Stomach smooth muscle (tissue), 2 donors: ENCODE measurements around the gene EVX1.

Experiments
- H3K27ac ChIP-seq: one replicate; pipeline ENCODE4 v1.7.0; 2013; ENCODE audit warnings: mild to moderate bottlenecking, low read length, inconsistent platforms
- H3K27me3 ChIP-seq, 2 donors: one replicate each; pipeline ENCODE4 v1.7.0; 2013; ENCODE audit warnings: low read length in 2 of 2; ENCODE audit not compliant: insufficient read depth in 2 of 2, control insufficient read depth in 1 of 2
- H3K36me3 ChIP-seq, 2 donors: one replicate each; pipeline ENCODE4 v1.7.0; 2013; ENCODE audit warnings: low read length in 2 of 2; ENCODE audit not compliant: control insufficient read depth in 2 of 2, insufficient read depth in 2 of 2
- H3K4me1 ChIP-seq: one replicate; pipeline ENCODE4 v1.7.0; 2013; ENCODE audit warnings: low read length; ENCODE audit not compliant: control insufficient read depth, insufficient read depth
- H3K4me3 ChIP-seq, 2 donors: one replicate each; pipeline ENCODE4 v1.7.0; 2013; ENCODE audit warnings: low read length in 2 of 2
- H3K9ac ChIP-seq, 2 donors: one replicate each; pipeline ENCODE4 v1.7.0; 2013; ENCODE audit warnings: low read length in 2 of 2, mild to moderate bottlenecking in 1 of 2
- H3K9me3 ChIP-seq, 2 donors: one replicate each; pipeline ENCODE4 v1.7.0; 2013; ENCODE audit warnings: low read length in 2 of 2; ENCODE audit not compliant: control insufficient read depth in 2 of 2
- donor health status: healthy.
- donor health status: Pancreatic carcinoma.

Gene EVX1

GRCh38 chr7:27245798-27246691 is 3.4 kb downstream of the EVX1 start:
- no peaks in the 10 kb centered on the region for H3K9me3 ChIP-seq
- no peak overlapping the region for H3K27ac ChIP-seq
- H3K9ac ChIP-seq = no peak overlapping the region
- H3K27me3 ChIP-seq = peaks cover 88 to 99% of the 10 kb centered on the region in 2 donors
- peak overlapping the region; percentile 22 to 55 for H3K4me3 ChIP-seq
- H3K4me1 ChIP-seq = peaks cover 34% of the 10 kb centered on the region
- no peaks in the 10 kb centered on the region for H3K36me3 ChIP-seq

- Histone ChIP-seq H3K27me3 (peaks cover 85 to 99% of the 10 kb centered on the region in 2 donors), H3K27ac (no peak overlapping the region), H3K4me3 (no peak overlapping the region), H3K36me3 (no peaks in the 10 kb centered on the region), H3K9me3 (no peaks in the 10 kb centered on the region), H3K9ac (no peak overlapping the region), H3K4me1 (peaks cover 43% of the 10 kb centered on the region)
These were observed 4.4 kb downstream of the EVX1 start for GRCh38 chr7:27247000-27247399.

DNA sequence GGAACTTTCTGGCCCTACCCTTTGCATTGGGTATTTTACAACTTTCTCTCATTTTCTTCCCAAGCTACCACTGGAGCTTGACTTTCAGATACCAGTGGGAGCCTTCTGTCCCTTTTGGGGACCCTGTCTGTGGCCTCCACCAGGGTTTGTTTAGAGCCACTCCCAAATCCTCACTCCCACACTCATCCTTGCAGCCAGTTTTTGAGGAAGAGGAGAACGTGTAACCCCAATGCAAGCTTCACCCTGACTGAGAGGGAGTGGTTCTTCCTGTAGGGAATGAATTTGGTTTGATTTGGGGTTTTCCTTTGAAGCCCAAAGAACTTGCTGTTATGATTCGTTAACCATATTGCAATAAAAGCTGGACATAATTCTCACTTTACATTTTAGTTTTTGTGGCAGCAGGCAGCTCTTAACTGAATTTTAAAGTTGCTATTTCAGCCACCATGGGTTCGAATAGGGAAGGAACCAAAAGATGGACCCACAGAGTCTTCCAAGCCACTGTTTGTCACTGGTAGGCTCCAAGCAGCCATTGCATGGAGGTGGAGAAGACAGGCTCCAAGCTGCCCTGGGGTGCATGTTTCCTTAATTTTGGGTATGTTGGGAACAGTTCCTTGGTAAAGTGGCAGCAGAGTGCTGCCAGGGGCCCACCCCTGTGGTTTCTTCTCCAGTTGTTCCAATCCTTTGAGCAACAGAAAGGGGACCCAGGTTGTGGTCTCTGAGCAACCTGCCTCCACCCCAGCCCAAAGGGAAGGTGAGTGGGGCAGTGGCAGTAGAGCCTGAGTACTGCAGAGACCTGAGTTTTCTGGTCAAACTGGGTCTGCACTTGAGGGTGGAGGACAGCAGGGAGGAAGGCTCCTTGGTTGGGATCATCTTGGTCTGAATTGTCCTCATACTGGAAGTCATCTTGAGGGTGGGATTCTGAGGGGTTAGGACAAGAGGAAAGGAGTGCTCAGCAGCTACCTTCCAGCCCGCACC is 5.1 kb downstream of the EVX1 start:
- Histone ChIP-seq H3K27ac (no peak overlapping the region), H3K36me3 (no peaks in the 10 kb centered on the region), H3K9ac (no peak overlapping the region), H3K4me1 (peaks cover 40% of the 10 kb centered on the region), H3K4me3 (no peak overlapping the region), H3K9me3 (no peaks in the 10 kb centered on the region), H3K27me3 (peaks cover 85 to 99% of the 10 kb centered on the region in 2 donors)

DNA sequence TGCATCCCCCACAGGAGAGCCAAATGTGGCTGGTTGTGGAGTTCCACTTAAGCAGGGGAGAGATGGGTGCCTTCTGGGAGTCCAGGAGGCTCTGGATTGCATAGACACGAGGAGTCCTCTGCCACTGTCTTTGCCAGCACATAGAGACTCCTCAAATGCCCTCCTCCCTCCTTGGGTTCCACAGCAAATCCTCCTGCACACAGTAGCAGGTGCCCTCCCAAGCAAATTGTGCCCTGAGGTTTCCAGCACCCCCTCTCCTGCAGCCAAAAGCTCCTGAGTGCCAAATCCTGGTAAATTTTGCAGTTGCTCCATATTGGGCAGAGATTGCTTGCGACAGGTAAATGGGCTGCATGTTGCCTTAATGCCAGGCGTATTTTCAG is 5.8 kb downstream of the EVX1 start:
- peaks cover 87 to 99% of the 10 kb centered on the region in 2 donors for H3K27me3 ChIP-seq

GRCh38 chr7:27248911-27249723 is 6.5 kb downstream of the EVX1 start:
- no peak overlapping the region for H3K4me3 ChIP-seq
- H3K9ac ChIP-seq = no peak overlapping the region
- H3K27ac ChIP-seq = no peak overlapping the region
- peaks cover 80 to 99% of the 10 kb centered on the region in 2 donors for H3K27me3 ChIP-seq
- peaks cover 29% of the 10 kb centered on the region for H3K4me1 ChIP-seq
- no peaks in the 10 kb centered on the region for H3K9me3 ChIP-seq
- H3K36me3 ChIP-seq = no peaks in the 10 kb centered on the region

More for the DNA sequence above, 5.8 kb downstream of the EVX1 start:
- no peak overlapping the region for H3K27ac ChIP-seq
- H3K4me3 ChIP-seq = no peak overlapping the region
- no peaks in the 10 kb centered on the region for H3K9me3 ChIP-seq
- no peaks in the 10 kb centered on the region for H3K36me3 ChIP-seq
- H3K4me1 ChIP-seq = peaks cover 35% of the 10 kb centered on the region
- no peak overlapping the region for H3K9ac ChIP-seq

DNA sequence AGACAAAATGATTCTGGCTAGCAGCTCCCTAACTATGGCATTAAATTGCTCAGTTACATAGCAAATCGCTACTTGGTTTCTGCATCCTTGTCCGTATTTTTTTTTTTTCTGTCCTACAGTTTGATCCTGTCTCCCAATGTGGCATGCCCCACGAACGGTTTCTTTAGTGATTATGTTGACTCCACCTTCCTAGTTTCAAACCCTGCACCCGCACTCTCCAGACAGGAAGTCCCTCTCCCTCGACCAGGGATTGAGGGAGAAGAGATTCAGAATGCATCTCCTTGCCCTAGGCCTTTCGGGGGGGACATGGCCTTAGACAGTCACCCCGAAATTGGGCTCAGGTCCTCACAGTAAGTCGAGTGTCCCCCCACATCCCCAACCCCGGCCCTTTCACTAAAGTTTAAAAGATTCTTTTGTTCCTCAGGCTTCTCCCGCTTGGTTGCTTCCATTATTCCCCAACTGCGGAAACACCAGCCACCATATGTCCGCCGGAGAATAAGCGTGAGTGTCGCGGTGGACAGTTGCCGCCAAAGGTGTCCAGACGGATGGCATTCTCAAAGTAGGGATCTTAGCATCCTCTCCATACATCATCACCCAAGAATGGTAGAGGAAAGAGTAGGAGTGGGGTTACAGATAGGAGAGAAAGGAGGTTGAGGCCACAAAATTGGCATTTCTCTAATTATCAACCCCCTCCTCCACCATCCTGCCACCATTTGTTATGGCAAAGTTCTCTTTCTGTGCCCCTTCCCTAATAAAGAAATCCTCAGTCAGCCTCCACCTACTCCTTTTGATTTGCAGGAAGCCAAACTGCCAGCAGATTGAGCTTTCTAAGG is 7.3 kb downstream of the EVX1 start:
- Histone ChIP-seq H3K27me3 (peaks cover 74 to 94% of the 10 kb centered on the region in 2 donors), H3K4me3 (no peak overlapping the region), H3K36me3 (no peaks in the 10 kb centered on the region), H3K4me1 (peaks cover 29% of the 10 kb centered on the region), H3K27ac (no peak overlapping the region), H3K9me3 (no peaks in the 10 kb centered on the region), H3K9ac (no peak overlapping the region)

- H3K9me3 ChIP-seq = no peaks in the 10 kb centered on the region
- H3K4me1 ChIP-seq = peaks cover 24% of the 10 kb centered on the region
- no peak overlapping the region for H3K27ac ChIP-seq
- H3K4me3 ChIP-seq = no peak overlapping the region
- no peaks in the 10 kb centered on the region for H3K36me3 ChIP-seq
- peaks cover 67 to 88% of the 10 kb centered on the region in 2 donors for H3K27me3 ChIP-seq
- H3K9ac ChIP-seq = no peak overlapping the region
These were observed 8.0 kb downstream of the EVX1 start for GRCh38 chr7:27250557-27251070.

GRCh38 chr7:27251136-27251651 is 8.6 kb downstream of the EVX1 start:
- H3K9ac ChIP-seq = no peak overlapping the region
- H3K27me3 ChIP-seq = peaks cover 67 to 82% of the 10 kb centered on the region in 2 donors
- H3K4me3 ChIP-seq = peak overlapping the region in 1 of 2 donors; percentile 49

More at GRCh38 chr7:27251136-27251651, 8.6 kb downstream of the EVX1 start:
- H3K9me3 ChIP-seq = no peaks in the 10 kb centered on the region
- H3K27ac ChIP-seq = no peak overlapping the region
- H3K36me3 ChIP-seq = no peaks in the 10 kb centered on the region
- H3K4me1 ChIP-seq = peaks cover 18% of the 10 kb centered on the region
